GM19455 (cell line): ENCODE data around the gene KLRC1.
"Not testable (repeated sequence)": the region's sequence is repeated elsewhere in the genome, so short reads cannot be mapped to it uniquely, and the experiment has no call there.

ENCODE experiments used
- ATAC-seq: cut with Tn5 transposase; IDR thresholded peaks from one replicate; pipeline ENCODE4 v1.9.1; 2021; ENCODE audit not compliant: unreplicated experiment

KLRC1 gene

GRCh38 chr12:10422159-10422558 is 31.0 kb downstream of the KLRC1 start:
- not testable (repeated sequence) for ATAC-seq

- not testable (repeated sequence) for ATAC-seq
Observed at GRCh38 chr12:10420334-10420733, 32.8 kb downstream of the KLRC1 start, which contains the start of gene KLRC3. KLRC3 (minus strand) TSS chr12:10420595; CDS start chr12:10420550, 45 bp downstream.

GRCh38 chr12:10409392-10409791 is 43.8 kb downstream of the KLRC1 start, which contains the start of gene KLRC4:
KLRC4 (minus strand) TSS chr12:10409757; CDS start chr12:10409575, 182 bp downstream.
- ATAC-seq: no peak

GRCh38 chr12:10408842-10409241 is 44.3 kb downstream of the KLRC1 start:
- no peak for ATAC-seq

- ATAC-seq: no peak
Observed at GRCh38 chr12:10406725-10407124, 46.5 kb downstream of the KLRC1 start.

- ATAC-seq: no peak
Observed at GRCh38 chr12:10405294-10405693, 47.9 kb downstream of the KLRC1 start.

GRCh38 chr12:10404798-10405197 is 48.4 kb downstream of the KLRC1 start:
- no peak for ATAC-seq

- no peak for ATAC-seq
Observed at GRCh38 chr12:10400829-10401228, 52.3 kb downstream of the KLRC1 start.

- ATAC-seq: no peak
Observed at GRCh38 chr12:10398168-10398567, 55.0 kb downstream of the KLRC1 start.

- no peak for ATAC-seq
Observed at GRCh38 chr12:10397296-10397695, 55.9 kb downstream of the KLRC1 start.

- not testable (repeated sequence) for ATAC-seq
Observed at GRCh38 chr12:10396176-10396575, 57.0 kb downstream of the KLRC1 start.
